ENCODE data around the gene FSTL1. TPM values are rescaled to one million over a fixed set of nuclear protein-coding genes. Genes with fewer than 3 reads are reported as not detected.
A peak's percentile ranks its signal among the peaks of the same experiment; 100 is the strongest.

Gene FSTL1
- 2.6 TPM for total RNA-seq

GRCh38 chr3:120450600-120451271 lies at the start of gene FSTL1:
Gene FSTL1 (minus strand): TSS chr3:120450992. CDS start chr3:120450746, 246 bp downstream.
- Histone ChIP-seq H3K9me3 (ENCODE audit: low read depth, low read length) (no peaks in the 10 kb centered on the region), H3K4me3 (ENCODE audit: low read length) (peak within 1 kb of the TSS; percentile 43), H3K4me1 (ENCODE audit: insufficient read depth, low read length) (peaks cover 5% of the 10 kb centered on the region), H3K27me3 (ENCODE audit: insufficient read depth, low read length) (peaks cover 31% of the 10 kb centered on the region)

- H3K27me3 ChIP-seq (ENCODE audit: insufficient read depth, low read length), result no peaks in the 10 kb centered on the region
- H3K4me3 ChIP-seq (ENCODE audit: low read length), result no peak overlapping the region
- H3K9me3 ChIP-seq (ENCODE audit: low read depth, low read length), result no peaks in the 10 kb centered on the region
- no peaks in the 10 kb centered on the region for H3K4me1 ChIP-seq (ENCODE audit: insufficient read depth, low read length)
These were observed 48.0 kb upstream of the FSTL1 start for GRCh38 chr3:120498556-120499346.

GRCh38 chr3:120497818-120498217 lies 47.0 kb upstream of the FSTL1 start:
- Histone ChIP-seq H3K27me3 (ENCODE audit: insufficient read depth, low read length) (no peaks in the 10 kb centered on the region), H3K9me3 (ENCODE audit: low read depth, low read length) (no peaks in the 10 kb centered on the region), H3K4me3 (ENCODE audit: low read length) (no peak overlapping the region), H3K4me1 (ENCODE audit: insufficient read depth, low read length) (no peaks in the 10 kb centered on the region)

GRCh38 chr3:120497336-120497735 lies 46.5 kb upstream of the FSTL1 start:
- H3K27me3 ChIP-seq (ENCODE audit: insufficient read depth, low read length), result no peaks in the 10 kb centered on the region
- H3K4me1 ChIP-seq (ENCODE audit: insufficient read depth, low read length), result no peaks in the 10 kb centered on the region
- no peaks in the 10 kb centered on the region for H3K9me3 ChIP-seq (ENCODE audit: low read depth, low read length)
- no peak overlapping the region for H3K4me3 ChIP-seq (ENCODE audit: low read length)

- Histone ChIP-seq H3K4me1 (ENCODE audit: insufficient read depth, low read length) (no peaks in the 10 kb centered on the region), H3K4me3 (ENCODE audit: low read length) (no peak overlapping the region), H3K9me3 (ENCODE audit: low read depth, low read length) (no peaks in the 10 kb centered on the region), H3K27me3 (ENCODE audit: insufficient read depth, low read length) (no peaks in the 10 kb centered on the region)
These were observed 45.6 kb upstream of the FSTL1 start for GRCh38 chr3:120496278-120497002.

- no peak overlapping the region for H3K4me3 ChIP-seq (ENCODE audit: low read length)
- H3K27me3 ChIP-seq (ENCODE audit: insufficient read depth, low read length), result no peaks in the 10 kb centered on the region
- no peaks in the 10 kb centered on the region for H3K9me3 ChIP-seq (ENCODE audit: low read depth, low read length)
- H3K4me1 ChIP-seq (ENCODE audit: insufficient read depth, low read length), result no peaks in the 10 kb centered on the region
These were observed 45.0 kb upstream of the FSTL1 start for GRCh38 chr3:120495809-120496208.

GRCh38 chr3:120492103-120492502 lies 41.3 kb upstream of the FSTL1 start:
- H3K4me1 ChIP-seq (ENCODE audit: insufficient read depth, low read length), result no peaks in the 10 kb centered on the region
- no peaks in the 10 kb centered on the region for H3K9me3 ChIP-seq (ENCODE audit: low read depth, low read length)
- H3K27me3 ChIP-seq (ENCODE audit: insufficient read depth, low read length), result peaks cover 3% of the 10 kb centered on the region
- no peak overlapping the region for H3K4me3 ChIP-seq (ENCODE audit: low read length)

- Histone ChIP-seq H3K27me3 (ENCODE audit: insufficient read depth, low read length) (peaks cover 3% of the 10 kb centered on the region), H3K4me1 (ENCODE audit: insufficient read depth, low read length) (no peaks in the 10 kb centered on the region), H3K4me3 (ENCODE audit: low read length) (no peak overlapping the region), H3K9me3 (ENCODE audit: low read depth, low read length) (no peaks in the 10 kb centered on the region)
These were observed 38.6 kb upstream of the FSTL1 start for GRCh38 chr3:120489421-120489820.

GRCh38 chr3:120488296-120488695 lies 37.5 kb upstream of the FSTL1 start:
- Histone ChIP-seq H3K9me3 (ENCODE audit: low read depth, low read length) (no peaks in the 10 kb centered on the region), H3K4me3 (ENCODE audit: low read length) (no peak overlapping the region), H3K27me3 (ENCODE audit: insufficient read depth, low read length) (peaks cover 3% of the 10 kb centered on the region), H3K4me1 (ENCODE audit: insufficient read depth, low read length) (no peaks in the 10 kb centered on the region)

GRCh38 chr3:120487191-120487650 lies 36.4 kb upstream of the FSTL1 start:
- Histone ChIP-seq H3K4me3 (ENCODE audit: low read length) (no peak overlapping the region), H3K9me3 (ENCODE audit: low read depth, low read length) (no peaks in the 10 kb centered on the region), H3K27me3 (ENCODE audit: insufficient read depth, low read length) (peaks cover 3% of the 10 kb centered on the region), H3K4me1 (ENCODE audit: insufficient read depth, low read length) (no peaks in the 10 kb centered on the region)

GRCh38 chr3:120481081-120481480 lies 30.3 kb upstream of the FSTL1 start:
- Histone ChIP-seq H3K27me3 (ENCODE audit: insufficient read depth, low read length) (no peaks in the 10 kb centered on the region), H3K4me1 (ENCODE audit: insufficient read depth, low read length) (no peaks in the 10 kb centered on the region), H3K4me3 (ENCODE audit: low read length) (no peak overlapping the region), H3K9me3 (ENCODE audit: low read depth, low read length) (no peaks in the 10 kb centered on the region)

GRCh38 chr3:120477781-120478180 lies 27.0 kb upstream of the FSTL1 start:
- Histone ChIP-seq H3K4me1 (ENCODE audit: insufficient read depth, low read length) (no peaks in the 10 kb centered on the region), H3K27me3 (ENCODE audit: insufficient read depth, low read length) (no peaks in the 10 kb centered on the region), H3K9me3 (ENCODE audit: low read depth, low read length) (no peaks in the 10 kb centered on the region)

GRCh38 chr3:120475722-120476377 lies 25.1 kb upstream of the FSTL1 start:
- H3K4me1 ChIP-seq (ENCODE audit: insufficient read depth, low read length), result no peaks in the 10 kb centered on the region
- H3K9me3 ChIP-seq (ENCODE audit: low read depth, low read length), result no peaks in the 10 kb centered on the region
- no peak overlapping the region for H3K4me3 ChIP-seq (ENCODE audit: low read length)

More at GRCh38 chr3:120477781-120478180, 27.0 kb upstream of the FSTL1 start:
- H3K4me3 ChIP-seq (ENCODE audit: low read length), result no peak overlapping the region

GRCh38 chr3:120473896-120474675 lies 23.3 kb upstream of the FSTL1 start:
- no peaks in the 10 kb centered on the region for H3K9me3 ChIP-seq (ENCODE audit: low read depth, low read length)
- no peak overlapping the region for H3K4me3 ChIP-seq (ENCODE audit: low read length)
- H3K27me3 ChIP-seq (ENCODE audit: insufficient read depth, low read length), result no peaks in the 10 kb centered on the region
- no peaks in the 10 kb centered on the region for H3K4me1 ChIP-seq (ENCODE audit: insufficient read depth, low read length)

More at GRCh38 chr3:120475722-120476377, 25.1 kb upstream of the FSTL1 start:
- H3K27me3 ChIP-seq (ENCODE audit: insufficient read depth, low read length), result no peaks in the 10 kb centered on the region
